ENCODE data around the gene NR4A1.

Gene NR4A1

GRCh38 chr12:52053536-52054209, 2.4 kb downstream of the NR4A1 start:
- no peaks in the 10 kb centered on the region for H3K9me3 Mint-ChIP-seq
- no peak overlapping the region for H3K4me3 Mint-ChIP-seq
- peaks cover 17% of the 10 kb centered on the region for H3K27me3 Mint-ChIP-seq
- no peak overlapping the region for H3K27ac Mint-ChIP-seq
- H3K36me3 Mint-ChIP-seq, result no peaks in the 10 kb centered on the region
- peaks cover 35% of the 10 kb centered on the region for H3K4me1 Mint-ChIP-seq
- DNase-seq, result no peak
- CTCF ChIA-PET, result interaction anchor here (0.9 to 3.0 kb wide), 3 partner anchors 14 to 32 kb away, joined by 3 to 14 read pairs (median 6); no protein-coding TSS in a partner anchor

GRCh38 chr12:52054231-52054832, 3.1 kb downstream of the NR4A1 start:
- no peak for DNase-seq
- Mint-ChIP-seq H3K9me3 (no peaks in the 10 kb centered on the region), H3K4me3 (no peak overlapping the region)

GRCh38 chr12:52054833-52055730, 3.8 kb downstream of the NR4A1 start:
- Mint-ChIP-seq H3K27me3 (peaks cover 3% of the 10 kb centered on the region), H3K9me3 (no peaks in the 10 kb centered on the region), H3K4me3 (no peak overlapping the region), H3K27ac (no peak overlapping the region), H3K4me1 (peaks cover 25% of the 10 kb centered on the region), H3K36me3 (no peaks in the 10 kb centered on the region)
- CTCF ChIA-PET, result interaction anchor here (1.0 to 3.0 kb wide), 3 partner anchors 9 to 30 kb away, joined by 3 to 14 read pairs (median 6); no protein-coding TSS in a partner anchor
- no peak for DNase-seq

More at GRCh38 chr12:52054231-52054832, 3.1 kb downstream of the NR4A1 start:
- Mint-ChIP-seq H3K27ac (no peak overlapping the region), H3K27me3 (peaks cover 11% of the 10 kb centered on the region), H3K36me3 (no peaks in the 10 kb centered on the region), H3K4me1 (peaks cover 32% of the 10 kb centered on the region)
- CTCF ChIA-PET, result interaction anchor here (0.9 to 3.0 kb wide), 4 partner anchors 10 to 33 kb away, joined by 3 to 14 read pairs (median 4); no protein-coding TSS in a partner anchor

GRCh38 chr12:52055731-52056711, 4.8 kb downstream of the NR4A1 start:
- Mint-ChIP-seq H3K27ac (no peak overlapping the region), H3K36me3 (no peaks in the 10 kb centered on the region), H3K27me3 (no peaks in the 10 kb centered on the region), H3K4me1 (peaks cover 20% of the 10 kb centered on the region), H3K4me3 (no peak overlapping the region), H3K9me3 (no peaks in the 10 kb centered on the region)
- CTCF ChIA-PET, result interaction anchor here (3.0 kb wide), 1 partner anchor 31 kb away, joined by 14 read pairs; no protein-coding TSS in a partner anchor
- no peak for DNase-seq

GRCh38 chr12:52056801-52057637, 5.8 kb downstream of the NR4A1 start:
- H3K27ac Mint-ChIP-seq, result no peak overlapping the region
- no peak overlapping the region for H3K4me3 Mint-ChIP-seq
- no peak for DNase-seq
- no peaks in the 10 kb centered on the region for H3K27me3 Mint-ChIP-seq
- H3K4me1 Mint-ChIP-seq, result peaks cover 12% of the 10 kb centered on the region
- no peaks in the 10 kb centered on the region for H3K36me3 Mint-ChIP-seq
- no peaks in the 10 kb centered on the region for H3K9me3 Mint-ChIP-seq
- CTCF ChIA-PET, result no interaction called here

GRCh38 chr12:52057638-52058576, 6.7 kb downstream of the NR4A1 start:
- Mint-ChIP-seq H3K27me3 (peaks cover 3% of the 10 kb centered on the region), H3K36me3 (no peaks in the 10 kb centered on the region), H3K9me3 (no peaks in the 10 kb centered on the region), H3K4me1 (peaks cover 3% of the 10 kb centered on the region), H3K4me3 (no peak overlapping the region), H3K27ac (no peak overlapping the region)
- DNase-seq, result no peak
- CTCF ChIA-PET, result no interaction called here

GRCh38 chr12:52058631-52059361, 7.6 kb downstream of the NR4A1 start:
- no peak overlapping the region for H3K4me3 Mint-ChIP-seq
- H3K27me3 Mint-ChIP-seq, result peaks cover 9% of the 10 kb centered on the region
- no peak for DNase-seq
- no peaks in the 10 kb centered on the region for H3K4me1 Mint-ChIP-seq
- CTCF ChIA-PET, result interaction anchor here (1.6 to 30.9 kb wide), 3 partner anchors 11 to 32 kb away, joined by 4 to 637 read pairs (median 7); partner anchors contain the start of gene ATG101
- no peak overlapping the region for H3K27ac Mint-ChIP-seq
- no peaks in the 10 kb centered on the region for H3K9me3 Mint-ChIP-seq
- H3K36me3 Mint-ChIP-seq, result no peaks in the 10 kb centered on the region

- no peaks in the 10 kb centered on the region for H3K9me3 Mint-ChIP-seq
- no peak overlapping the region for H3K4me3 Mint-ChIP-seq
- DNase-seq, result no peak
- H3K36me3 Mint-ChIP-seq, result no peaks in the 10 kb centered on the region
- CTCF ChIA-PET, result interaction anchor here (1.0 to 30.9 kb wide), 4 partner anchors 10 to 62 kb away, joined by 3 to 637 read pairs (median 6); partner anchors contain the start of gene ATG101
- no peak overlapping the region for H3K27ac Mint-ChIP-seq
- H3K4me1 Mint-ChIP-seq, result no peaks in the 10 kb centered on the region
- peaks cover 18% of the 10 kb centered on the region for H3K27me3 Mint-ChIP-seq
These were observed 8.6 kb downstream of the NR4A1 start for GRCh38 chr12:52059582-52060497.

- no peak for DNase-seq
- CTCF ChIA-PET, result interaction anchor here (1.0 to 30.9 kb wide), 5 partner anchors 9 to 61 kb away, joined by 3 to 637 read pairs (median 4); partner anchors contain the start of gene NR4A1
- no peaks in the 10 kb centered on the region for H3K9me3 Mint-ChIP-seq
These were observed 9.4 kb downstream of the NR4A1 start for GRCh38 chr12:52060498-52061177.

More at GRCh38 chr12:52060498-52061177, 9.4 kb downstream of the NR4A1 start:
- Mint-ChIP-seq H3K4me3 (no peak overlapping the region), H3K36me3 (no peaks in the 10 kb centered on the region), H3K27me3 (peaks cover 26% of the 10 kb centered on the region), H3K4me1 (no peaks in the 10 kb centered on the region), H3K27ac (no peak overlapping the region)
